GM12878 (cell line): ENCODE results near the gene CMC4. TPM values are rescaled to one million over a fixed set of nuclear protein-coding genes. Genes with fewer than 3 reads are reported as not detected.

ENCODE experiments used
- ATAC-seq: fragments of 200-7000 bp; cut with Tn5 transposase; 3 replicates; pipeline ENCODE4 v1.9.1; 2020; ENCODE audit warnings: mild to moderate bottlenecking, moderate library complexity
- BruUV-seq: library from RNA; stranded (reverse); fragments of 400-500 nt; replicated peaks from 2 replicates; lab custom pipeline; 2021; lab: Mats Ljungman, UMichigan
- CTCF ChIA-PET: fragments of 300-600 bp; sonication (Branson Sonifier 250); formaldehyde crosslinking; extraction: SDS; loops from one replicate; lab custom pipeline; 2021; ENCODE audit warnings: inconsistent platforms; lab: Yijun Ruan, JAX
- POLR2A ChIA-PET: fragments of 350-600 bp; formaldehyde crosslinking; extraction: SDS; loops from one replicate; lab custom pipeline; 2021; ENCODE audit warnings: inconsistent platforms; lab: Charles Lee
- RAD21 ChIA-PET: fragments of 300-600 bp; sonication (Branson Sonifier 250); formaldehyde crosslinking; loops from one replicate; lab custom pipeline; 2023; ENCODE audit warnings: antibody characterized with exemption; ENCODE audit not compliant: unreplicated experiment; lab: Charles Lee
- SMC1A ChIA-PET: fragments of 300-600 bp; sonication (Branson Sonifier 250); formaldehyde crosslinking; loops from one replicate; lab custom pipeline; 2023; ENCODE audit not compliant: unreplicated experiment, uncharacterized antibody; lab: Charles Lee
- DNase-seq: peaks from one replicate; pipeline ENCODE4 v3.0.0-alpha.2; 2011; ENCODE audit warnings: low read depth, low spot score
- FAIRE-seq: peaks from 3 replicates; lab custom pipeline; 2011; peaks lifted over from hg19 to GRCh38; lab: Jason Lieb, UNC
- H2AFZ ChIP-seq: 2 replicates; pipeline ENCODE4 v1.6.0; 2011; ENCODE audit warnings: low read depth, low read length, control low read depth; ENCODE audit not compliant: control insufficient read depth
- H3K27ac ChIP-seq: 2 replicates; pipeline ENCODE4 v1.5.1; 2011; ENCODE audit warnings: control low read depth; ENCODE audit not compliant: control insufficient read depth, insufficient read depth
- H3K27me3 ChIP-seq, 2 experiments: replicated peaks in 1 of 2; 2 replicates each; pipeline versions ENCODE4 v1.6.0 to v1.6.1; 2011; ENCODE audit warnings: low read length in 1 of 2; ENCODE audit not compliant: control insufficient read depth in 2 of 2, insufficient read depth in 2 of 2
- H3K36me3 ChIP-seq, 2 experiments: 2 replicates each; pipeline ENCODE4 v1.5.1; 2011; ENCODE audit warnings: low read length in 1 of 2; ENCODE audit not compliant: control insufficient read depth in 2 of 2, insufficient read depth in 2 of 2
- H3K4me1 ChIP-seq: 2 replicates; pipeline ENCODE4 v1.6.1; 2011; ENCODE audit warnings: mild to moderate bottlenecking, low read length, moderate library complexity, mixed read lengths; ENCODE audit not compliant: control insufficient read depth, insufficient read depth
- H3K4me2 ChIP-seq: 2 replicates; pipeline ENCODE4 v1.6.0; 2011; ENCODE audit warnings: control low read depth; ENCODE audit not compliant: control insufficient read depth, insufficient read depth
- H3K4me3 ChIP-seq: fragments of 200-600 bp; sonication (generic); 2 replicates; pipeline ENCODE4 v1.5.1; 2016
- H3K79me2 ChIP-seq: 2 replicates; pipeline ENCODE4 v1.6.0; 2011; ENCODE audit warnings: low read length; ENCODE audit not compliant: control insufficient read depth, insufficient read depth
- H3K9ac ChIP-seq: 2 replicates; pipeline ENCODE4 v1.8.0; 2011; ENCODE audit warnings: low read length, control low read depth, mixed read lengths; ENCODE audit not compliant: control insufficient read depth, insufficient read depth
- H3K9me3 ChIP-seq: replicated peaks from 3 replicates; pipeline ENCODE4 v1.5.1; 2011; ENCODE audit warnings: mild to moderate bottlenecking, low read length; ENCODE audit not compliant: control insufficient read depth, insufficient read depth
- H4K20me1 ChIP-seq: 2 replicates; pipeline ENCODE4 v1.6.0; 2011; ENCODE audit not compliant: control insufficient read depth, insufficient read depth
- ATF7 ChIP-seq: fragments of 450-650 bp; IDR thresholded peaks from 2 replicates; pipeline ENCODE4 v1.6.1; 2016; ENCODE audit warnings: low read depth, mild to moderate bottlenecking
- CEBPB ChIP-seq, 2 experiments: fragments of 150-350 bp in 1 of 2; IDR thresholded peaks; 2 replicates each; pipeline ENCODE4 v1.6.1; 2012 to 2014; ENCODE audit warnings: low read depth in 2 of 2, low read length in 2 of 2, borderline replicate concordance in 1 of 2, inconsistent platforms in 1 of 2
- CTCF ChIP-seq, 3 experiments: IDR thresholded peaks in 2 of 3; conservative IDR thresholded peaks in 1 of 3; 2 replicates each; pipeline ENCODE4 v1.5.1; 2011; ENCODE audit warnings: low read depth in 3 of 3, low read length in 3 of 3, mild to moderate bottlenecking in 3 of 3, control low read depth in 2 of 3, moderate library complexity in 2 of 3, inconsistent platforms in 1 of 3, mixed read lengths in 1 of 3; ENCODE audit not compliant: control insufficient read depth in 2 of 3, insufficient read depth in 1 of 3; ENCODE audit errors: extremely low read depth in 1 of 3
- E4F1 ChIP-seq: fragments of 450-650 bp; IDR thresholded peaks from 2 replicates; pipeline ENCODE4 v1.6.1; 2018; ENCODE audit warnings: borderline replicate concordance, mild to moderate bottlenecking; ENCODE audit not compliant: partially characterized antibody
- EZH2 ChIP-seq: IDR thresholded peaks from 2 replicates; pipeline ENCODE4 v1.6.1; 2012; ENCODE audit warnings: low read depth, mild to moderate bottlenecking, control low read depth, inconsistent platforms, low read length, borderline replicate concordance; ENCODE audit not compliant: control insufficient read depth
- GATAD2B ChIP-seq: fragments of 450-650 bp; conservative IDR thresholded peaks from 2 replicates; pipeline ENCODE4 v1.6.1; 2017; ENCODE audit warnings: low read depth, mild to moderate bottlenecking, moderate library complexity
- IKZF2 ChIP-seq, 2 experiments: fragments of 450-650 bp; IDR thresholded peaks; 2 replicates each; pipeline ENCODE4 v1.6.1; 2017; ENCODE audit warnings: mild to moderate bottlenecking in 2 of 2, moderate library complexity in 2 of 2
- JUND ChIP-seq: IDR thresholded peaks from 2 replicates; pipeline ENCODE4 v1.6.1; 2012; ENCODE audit warnings: low read depth, mild to moderate bottlenecking, low read length, improper control_type of control experiment, moderate library complexity
- NKRF ChIP-seq: fragments of 450-650 bp; conservative IDR thresholded peaks from 2 replicates; pipeline ENCODE4 v1.6.1; 2017; ENCODE audit warnings: mild to moderate bottlenecking, moderate library complexity
- POU2F2 ChIP-seq: IDR thresholded peaks from 3 replicates; pipeline ENCODE4 v1.6.1; 2011; ENCODE audit warnings: low read depth, mild to moderate bottlenecking, low read length, borderline replicate concordance
- RFX5 ChIP-seq: IDR thresholded peaks from 2 replicates; pipeline ENCODE4 v1.6.1; 2011; ENCODE audit warnings: low read depth, low read length, improper control_type of control experiment
- SREBF1 ChIP-seq: IDR thresholded peaks from 2 replicates; pipeline ENCODE4 v1.6.1; 2012; ENCODE audit warnings: mild to moderate bottlenecking, low read length
- TCF12 ChIP-seq: IDR thresholded peaks from 2 replicates; pipeline ENCODE4 v1.6.1; 2011; ENCODE audit warnings: low read depth, mild to moderate bottlenecking, low read length
- TCF3 ChIP-seq: IDR thresholded peaks from 2 replicates; pipeline ENCODE4 v1.6.1; 2012; ENCODE audit warnings: low read depth, mild to moderate bottlenecking, low read length, borderline replicate concordance; ENCODE audit not compliant: insufficient read depth
- ZNF207 ChIP-seq: fragments of 450-650 bp; IDR thresholded peaks from 2 replicates; pipeline ENCODE4 v1.6.1; 2014; ENCODE audit warnings: antibody characterized with exemption, mild to moderate bottlenecking, borderline replicate concordance
- WGBS: methylation state at CpG from one replicate; pipeline ENCODE4 v1.1.6; 2016; ENCODE audit warnings: low lambda C conversion rate; ENCODE audit not compliant: insufficient replicate concordance, insufficient coverage; ENCODE audit errors: missing lambda C conversion rate; 5-methylcytosine and 5-hydroxymethylcytosine counted together
- in situ Hi-C: fragments of 300-500 bp; cut with MboI; formaldehyde crosslinking; loops from 9 replicates; pipeline ENCODE4 v1.14.3; 2018; ENCODE audit warnings: mixed read lengths
- intact Hi-C: fragments of 100-400 bp; cut with micrococcal nuclease; formaldehyde crosslinking; loops from one replicate; pipeline ENCODE4 v1.14.2; 2022; ENCODE audit not compliant: unreplicated experiment
- polyA plus RNA-seq, 11 experiments: library from polyadenylated mRNA; depleted of rRNA in 4 of 11; unstranded in 6 of 11; stranded (reverse) in 5 of 11; fragments of >200 nt; fragmentation: Nextera tagmentation in 4 of 11; fragmentation: Illumina TruSeq in 1 of 11; extraction: Ambion mirVana in 4 of 11; extraction: Trizol in 1 of 11; gene quantifications; 1 replicate in 1 of 11; 2 replicates in 10 of 11; pipeline versions ENCODE4 v1.2.1 to v1.2.3, GENCODE V29; 2011 to 2016; ENCODE audit warnings: inconsistent platforms in 2 of 11, missing spikeins in 2 of 11, low read depth in 1 of 11
- total RNA-seq, 4 experiments: library from RNA; depleted of rRNA in 3 of 4; stranded (reverse); fragments of >200 nt in 3 of 4; fragmentation: Illumina TruSeq in 1 of 4; extraction: Trizol in 1 of 4; gene quantifications; 2 replicates each; pipeline versions ENCODE4 v1.2.1 to v1.2.3, GENCODE V29; 2013 to 2021

CMC4 gene
- total and polyA plus RNA-seq, 10 of the 15 experiments (the other 5 are each of a cell fraction or from before 2014, with no cell fraction given), result 5.8 to 36.4 (median 21.0) TPM

- DNase-seq (no peak), FAIRE-seq (no peak), ATAC-seq (no peak)
- Histone ChIP-seq H3K79me2 (no peaks in the 10 kb centered on the region), H3K9ac (no peak overlapping the region), H3K9me3 (no peaks in the 10 kb centered on the region), H3K4me3 (no peak overlapping the region), H3K27me3 (no peaks in the 10 kb centered on the region), H3K36me3 (peaks cover 0 to 2% of the 10 kb centered on the region in 2 experiments; a peak in 1 of 4 replicates), H3K4me2 (no peak overlapping the region), H3K27ac (no peak overlapping the region), H4K20me1 (no peaks in the 10 kb centered on the region), H2AFZ (no peak overlapping the region), H3K4me1 (no peaks in the 10 kb centered on the region)
- WGBS, result 64% methylated on average over 3 of the region's 3 CpGs
- TF ChIP-seq ZNF207 (no peak), ATF7 (no peak), JUND (no peak), GATAD2B (no peak), RFX5 (no peak), POU2F2 (no peak), E4F1 (no peak), TCF12 (no peak), CTCF (IDR thresholded peaks at IDR 0.05 in 2 of 3, conservative IDR thresholded peaks at IDR 0.05 in 1 of 3; ENCODE audit: control insufficient read depth in 2 of 3, extremely low read depth in 1 of 3, insufficient read depth in 1 of 3, low read depth in 3 of 3, low read length in 3 of 3) (no peak), NKRF (no peak), SREBF1 (no peak), TCF3 (no peak), IKZF2 (IDR thresholded peaks at IDR 0.05) (no peak), EZH2 (no peak), CEBPB (IDR thresholded peaks at IDR 0.05; ENCODE audit: borderline replicate concordance in 1 of 2, low read depth in 2 of 2, low read length in 2 of 2) (no peak)
- ChIA-PET POLR2A (no interaction called here), CTCF (no interaction called here), SMC1A (no interaction called here), RAD21 (no interaction called here)
- BruUV-seq, result no TSS peak
- intact Hi-C loops (no loop called here), in situ Hi-C loops (no loop called here)
Observed at GRCh38 chrX:155112171-155112570, 41.2 kb upstream of the CMC4 start.
